Ovary (tissue), 3 donors: ENCODE measurements around the gene SUMO3.

Experiments used
- EP300 ChIP-seq: sonication (generic); formaldehyde crosslinking; IDR thresholded peaks from one replicate; pipeline ENCODE4 v1.6.1; 2017; ENCODE audit warnings: antibody characterized with exemption
- TF ChIP-seq, protein P1 (sequence below), 3 donors: fragments of 450-650 bp in 2 of 3; fragments of 200-600 bp in 1 of 3; IDR thresholded peaks; one replicate each; pipeline versions ENCODE4 v1.5.1 to v1.8.0; 2016 to 2022; ENCODE audit warnings: antibody characterized with exemption in 3 of 3, mild to moderate bottlenecking in 1 of 3
- donor health status: DM: no; HTN: no; CAD: no.

DNA sequence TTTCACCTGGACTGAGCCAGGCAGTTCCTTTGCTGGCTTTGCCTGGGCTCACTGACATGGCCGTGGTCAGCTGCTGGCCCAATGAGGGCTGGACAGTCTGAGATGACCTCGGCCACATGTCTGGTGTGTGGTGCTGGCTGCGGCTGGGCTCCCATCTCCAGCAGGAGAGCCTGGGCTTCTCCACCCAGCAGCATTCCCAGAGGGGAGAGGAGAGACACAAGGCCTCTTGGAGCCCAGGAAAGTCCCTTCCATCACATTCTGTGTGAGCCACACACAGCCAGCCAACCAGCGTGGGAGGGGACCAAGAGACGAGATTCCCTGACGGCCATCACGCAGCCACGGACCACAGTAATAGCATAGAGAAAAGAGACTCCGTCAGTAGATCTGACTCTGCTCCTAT lies 21.1 kb upstream of the SUMO3 start:
- TF ChIP-seq, protein P1, sequence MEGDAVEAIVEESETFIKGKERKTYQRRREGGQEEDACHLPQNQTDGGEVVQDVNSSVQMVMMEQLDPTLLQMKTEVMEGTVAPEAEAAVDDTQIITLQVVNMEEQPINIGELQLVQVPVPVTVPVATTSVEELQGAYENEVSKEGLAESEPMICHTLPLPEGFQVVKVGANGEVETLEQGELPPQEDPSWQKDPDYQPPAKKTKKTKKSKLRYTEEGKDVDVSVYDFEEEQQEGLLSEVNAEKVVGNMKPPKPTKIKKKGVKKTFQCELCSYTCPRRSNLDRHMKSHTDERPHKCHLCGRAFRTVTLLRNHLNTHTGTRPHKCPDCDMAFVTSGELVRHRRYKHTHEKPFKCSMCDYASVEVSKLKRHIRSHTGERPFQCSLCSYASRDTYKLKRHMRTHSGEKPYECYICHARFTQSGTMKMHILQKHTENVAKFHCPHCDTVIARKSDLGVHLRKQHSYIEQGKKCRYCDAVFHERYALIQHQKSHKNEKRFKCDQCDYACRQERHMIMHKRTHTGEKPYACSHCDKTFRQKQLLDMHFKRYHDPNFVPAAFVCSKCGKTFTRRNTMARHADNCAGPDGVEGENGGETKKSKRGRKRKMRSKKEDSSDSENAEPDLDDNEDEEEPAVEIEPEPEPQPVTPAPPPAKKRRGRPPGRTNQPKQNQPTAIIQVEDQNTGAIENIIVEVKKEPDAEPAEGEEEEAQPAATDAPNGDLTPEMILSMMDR (IDR thresholded peaks at IDR 0.05) = no peak
- no peak for TF ChIP-seq EP300
